NCI-H526 (cell line): ENCODE results near the gene MYRIP.

Experiments
- DNase-seq, 2 experiments: peaks; one replicate each; lab custom pipeline; 2025; lab: John Stamatoyannopoulos, UW

Gene MYRIP

DNA sequence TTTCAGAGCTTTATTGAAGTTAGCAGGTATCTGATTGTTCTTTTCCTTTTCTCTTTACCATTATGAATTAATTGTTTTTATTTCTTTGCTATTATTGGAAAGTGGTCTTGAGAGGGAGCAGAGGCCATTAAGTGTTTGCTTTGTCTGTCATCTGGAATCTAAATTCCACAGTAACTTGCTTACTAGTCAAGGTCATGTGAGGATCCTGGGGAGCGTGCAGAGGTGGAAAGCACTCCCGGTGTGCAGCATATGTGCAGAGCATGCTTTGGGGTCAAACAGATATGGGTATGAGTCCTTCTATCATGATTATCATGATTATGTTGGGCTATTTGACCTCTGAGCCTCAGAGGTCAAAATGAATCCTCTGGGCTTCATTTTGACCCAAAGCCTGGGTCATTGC lies 96.4 kb downstream of the MYRIP start:
- no peak for DNase-seq

DNA sequence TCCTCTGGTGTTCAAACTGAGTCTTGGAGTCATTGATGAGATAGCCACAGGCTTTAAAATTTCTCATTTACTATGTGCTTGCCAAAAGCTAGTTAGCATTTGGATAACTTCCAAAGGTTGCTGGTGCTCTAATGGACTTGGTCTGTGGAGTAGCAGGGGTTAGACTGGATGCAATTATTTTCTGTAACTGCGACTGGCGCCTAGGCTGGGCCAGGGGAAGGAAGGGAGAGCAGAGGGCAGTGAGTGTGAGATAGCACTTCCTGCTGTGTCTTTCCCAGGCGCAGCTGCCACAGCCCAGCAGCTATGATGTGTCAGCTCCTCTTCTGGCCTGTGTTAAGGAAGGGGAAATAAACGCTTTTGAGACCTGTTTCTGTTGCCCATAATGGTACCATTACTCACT lies 98.6 kb downstream of the MYRIP start:
- no peak for DNase-seq

GRCh38 chr3:39910135-39910534 lies 100.7 kb downstream of the MYRIP start:
- DNase-seq = no peak

GRCh38 chr3:39910826-39911464 lies 101.5 kb downstream of the MYRIP start:
- DNase-seq = no peak

DNA sequence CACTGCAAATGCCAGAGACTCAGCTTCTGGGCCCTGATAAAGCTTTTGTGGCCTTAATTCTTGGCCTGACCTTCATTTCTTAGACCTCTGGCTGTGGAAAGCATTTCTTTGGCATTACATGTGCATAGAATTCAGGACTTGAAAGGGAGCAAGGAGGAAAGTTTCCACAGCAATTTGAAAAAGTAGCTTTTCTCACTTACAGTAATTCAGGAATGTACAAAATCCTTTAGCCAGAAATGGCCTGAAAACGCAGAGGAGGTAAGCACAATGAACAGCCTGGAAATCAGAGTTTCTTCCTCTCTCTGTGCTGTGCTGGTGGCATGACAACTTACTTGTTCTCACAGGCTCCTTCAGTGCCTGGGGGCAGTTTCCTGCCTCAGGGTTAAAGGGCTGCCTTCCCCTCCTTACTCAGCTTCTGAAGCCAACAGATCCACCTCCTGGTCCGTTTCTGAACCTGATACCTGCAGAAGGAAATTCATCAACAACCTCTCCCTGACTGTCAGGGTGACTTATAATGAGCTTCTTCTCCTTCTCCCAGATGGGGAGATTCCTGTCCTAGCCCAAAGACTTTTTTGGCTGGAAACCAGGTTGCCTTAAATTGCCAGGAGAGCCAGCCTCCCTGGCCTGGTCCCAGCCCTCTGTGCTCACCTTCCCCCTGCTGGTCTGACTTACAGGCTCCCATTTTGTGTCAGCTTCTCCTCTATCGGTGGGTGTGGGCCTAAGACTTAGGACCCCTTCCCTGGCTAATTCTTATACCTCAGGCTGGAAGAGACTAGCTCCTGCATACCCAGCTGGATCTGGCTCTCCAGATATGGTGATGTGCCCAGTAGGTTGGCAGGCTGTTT lies 102.3 kb downstream of the MYRIP start:
- DNase-seq = no peak

DNA sequence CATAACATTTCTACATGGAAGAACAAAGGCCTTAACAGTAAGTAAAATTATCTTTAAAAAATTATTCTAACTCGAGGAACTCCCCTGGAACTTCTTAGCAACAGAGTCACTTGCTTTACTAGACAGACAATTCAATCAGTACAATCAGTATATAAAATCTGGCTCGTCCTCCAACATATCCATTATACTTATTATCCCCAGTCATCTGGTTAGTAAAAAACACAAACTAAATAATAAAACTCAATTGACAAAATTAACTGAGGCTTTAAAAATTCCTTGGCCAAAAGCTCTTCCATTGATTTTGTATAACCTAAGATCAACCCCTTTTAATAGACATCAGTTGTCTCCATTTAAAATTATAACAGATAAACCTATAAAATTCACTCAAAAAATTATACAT lies 105.6 kb downstream of the MYRIP start:
- no peak for DNase-seq

DNA sequence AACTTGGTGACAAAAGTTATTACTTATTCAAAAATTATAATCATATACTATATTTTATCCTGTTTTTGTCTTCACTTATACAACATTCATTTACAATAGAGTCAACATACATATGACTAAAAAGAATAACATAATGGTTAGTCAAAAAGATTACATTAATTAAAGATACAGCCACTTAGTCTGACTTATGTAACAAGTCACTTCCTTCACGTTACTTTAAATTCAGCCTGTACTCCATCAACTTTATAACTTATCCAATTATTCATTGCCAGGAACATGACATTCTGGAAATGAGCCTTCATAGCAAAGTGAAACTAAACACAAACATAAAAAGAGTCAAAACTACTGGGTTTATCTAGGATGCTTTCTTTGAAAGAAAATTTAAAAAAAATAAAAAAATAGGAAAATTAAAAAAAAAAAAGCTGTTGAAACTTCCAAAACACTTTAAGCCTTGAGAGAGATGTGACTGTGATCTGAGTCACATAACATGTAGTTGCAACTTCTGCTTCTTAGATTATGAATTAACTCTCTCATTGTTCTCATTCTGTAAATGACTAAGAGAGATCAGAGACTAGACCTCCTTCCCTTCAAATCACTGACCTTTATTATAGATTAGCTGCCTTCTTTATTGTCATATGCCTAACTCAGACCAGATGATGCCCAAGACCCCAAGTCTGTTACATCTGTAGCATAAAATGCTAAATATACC lies 107.8 kb downstream of the MYRIP start:
- DNase-seq = no peak

- no peak for DNase-seq
Observed at GRCh38 chr3:39919281-39919680, 109.9 kb downstream of the MYRIP start.

DNA sequence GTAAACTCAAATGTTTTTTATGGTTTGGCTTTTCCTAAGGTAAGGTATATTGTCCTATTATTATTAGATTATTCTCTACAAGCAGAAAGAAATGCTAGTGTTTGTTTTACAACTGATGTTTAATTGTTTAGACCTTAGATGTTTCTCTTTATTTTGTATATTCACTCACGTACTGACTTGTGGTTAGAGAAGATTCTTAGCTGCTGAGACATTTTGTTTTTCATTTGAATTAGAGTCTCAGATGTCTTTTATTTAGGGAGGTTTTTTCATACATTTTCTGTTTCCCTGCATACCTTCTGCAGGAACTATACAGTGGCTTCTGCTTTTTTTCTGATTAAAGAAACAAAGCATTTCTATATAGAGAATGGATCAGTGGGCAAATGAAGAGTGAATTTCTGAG lies 110.9 kb downstream of the MYRIP start:
- DNase-seq = no peak

- DNase-seq = no peak
Observed at GRCh38 chr3:39927479-39927878, 118.1 kb downstream of the MYRIP start.

DNA sequence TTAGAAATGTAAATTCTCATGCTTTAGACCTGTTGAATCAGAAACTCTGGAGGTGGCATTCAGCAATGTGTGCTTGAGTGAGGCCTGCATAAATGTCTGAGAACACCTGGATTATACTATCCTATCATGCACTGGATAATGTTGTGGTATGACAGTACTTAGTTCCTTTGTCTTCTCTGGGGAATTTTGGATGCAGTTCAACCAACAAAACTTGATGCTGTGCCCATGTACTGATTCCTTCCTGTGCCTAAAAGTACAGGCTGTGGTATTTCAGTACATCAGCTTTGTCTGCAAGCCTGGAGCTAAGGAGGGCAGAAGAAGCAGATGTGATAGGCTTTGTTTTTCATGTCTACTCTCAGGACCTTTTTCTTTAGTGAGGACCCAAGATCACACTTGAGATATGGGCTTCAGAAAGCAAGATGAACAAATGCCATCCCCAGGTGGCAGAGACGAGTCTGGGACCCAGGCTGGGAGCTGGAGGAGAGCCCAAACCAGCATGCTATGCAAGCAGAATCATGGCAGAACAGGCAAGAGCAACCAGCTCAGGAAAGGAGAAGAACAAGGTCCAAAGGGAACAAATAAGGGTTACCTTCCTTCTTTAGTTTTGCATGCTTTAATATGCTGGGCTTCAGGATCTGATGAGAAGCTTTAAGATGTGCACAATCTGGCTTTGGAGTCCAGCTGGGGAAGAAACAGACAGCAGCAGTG lies 124.7 kb downstream of the MYRIP start:
- DNase-seq = no peak

- no peak for DNase-seq
Observed at GRCh38 chr3:39934696-39935095, 125.3 kb downstream of the MYRIP start.

DNA sequence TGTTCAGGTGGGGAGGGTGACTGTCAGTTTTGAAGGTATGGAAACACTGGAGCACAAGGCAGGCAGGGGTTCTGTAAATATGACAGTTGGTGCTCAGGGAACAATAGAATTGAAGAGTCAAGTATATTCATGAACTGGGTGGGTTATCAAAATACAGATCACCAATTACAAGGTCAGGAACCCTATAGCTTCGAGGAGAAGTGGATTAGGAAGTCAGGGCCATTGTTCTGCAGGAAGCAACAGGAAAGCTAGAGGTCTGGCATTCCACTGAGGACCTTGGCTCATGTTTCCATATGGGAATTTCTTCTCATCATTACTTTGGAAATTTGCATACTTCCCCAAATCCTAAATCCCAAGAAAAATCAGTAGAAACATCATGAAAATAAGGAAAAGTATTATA lies 125.9 kb downstream of the MYRIP start:
- no peak for DNase-seq

GRCh38 chr3:39936848-39937247 lies 127.4 kb downstream of the MYRIP start:
- no peak for DNase-seq

DNA sequence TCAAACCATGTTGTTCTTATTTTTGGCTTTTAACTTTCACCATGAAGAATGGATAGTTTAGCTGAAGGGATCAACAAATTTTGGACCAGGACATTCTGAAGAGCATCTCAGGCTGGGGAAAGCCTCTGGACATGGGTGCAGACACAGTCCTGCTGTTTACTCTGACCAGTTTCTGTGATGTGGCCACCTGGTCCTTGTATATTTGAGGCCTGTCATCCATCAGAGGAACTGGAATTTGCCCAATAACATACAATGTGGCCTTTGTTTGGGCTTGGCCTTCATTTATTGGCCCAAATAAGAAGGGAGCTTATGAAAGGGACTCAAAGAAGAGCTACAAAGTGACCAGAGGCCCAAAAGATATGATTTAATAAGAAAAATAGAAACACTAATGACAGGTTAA lies 127.9 kb downstream of the MYRIP start:
- DNase-seq = no peak

DNA sequence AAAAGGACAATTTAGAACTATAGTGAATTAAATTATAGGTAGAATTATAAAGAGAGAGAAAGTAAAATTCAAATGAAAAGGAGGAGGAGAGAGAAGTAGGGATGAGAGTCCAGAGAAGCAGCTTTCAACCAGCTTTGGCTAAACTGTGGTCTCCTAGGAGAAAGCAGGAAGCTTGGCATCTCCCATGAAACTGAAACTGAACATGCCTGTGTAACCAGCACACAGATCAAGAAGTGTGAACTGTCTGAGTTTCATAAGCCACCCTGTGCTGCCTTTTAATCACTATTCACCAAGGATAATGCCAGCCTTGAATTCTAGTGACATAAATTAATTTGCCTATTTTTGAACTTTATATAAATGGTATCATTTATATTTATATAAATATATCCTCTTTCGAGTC lies 128.5 kb downstream of the MYRIP start:
- no peak for DNase-seq

- no peak for DNase-seq
Observed at GRCh38 chr3:39941931-39942330, 132.5 kb downstream of the MYRIP start.

DNA sequence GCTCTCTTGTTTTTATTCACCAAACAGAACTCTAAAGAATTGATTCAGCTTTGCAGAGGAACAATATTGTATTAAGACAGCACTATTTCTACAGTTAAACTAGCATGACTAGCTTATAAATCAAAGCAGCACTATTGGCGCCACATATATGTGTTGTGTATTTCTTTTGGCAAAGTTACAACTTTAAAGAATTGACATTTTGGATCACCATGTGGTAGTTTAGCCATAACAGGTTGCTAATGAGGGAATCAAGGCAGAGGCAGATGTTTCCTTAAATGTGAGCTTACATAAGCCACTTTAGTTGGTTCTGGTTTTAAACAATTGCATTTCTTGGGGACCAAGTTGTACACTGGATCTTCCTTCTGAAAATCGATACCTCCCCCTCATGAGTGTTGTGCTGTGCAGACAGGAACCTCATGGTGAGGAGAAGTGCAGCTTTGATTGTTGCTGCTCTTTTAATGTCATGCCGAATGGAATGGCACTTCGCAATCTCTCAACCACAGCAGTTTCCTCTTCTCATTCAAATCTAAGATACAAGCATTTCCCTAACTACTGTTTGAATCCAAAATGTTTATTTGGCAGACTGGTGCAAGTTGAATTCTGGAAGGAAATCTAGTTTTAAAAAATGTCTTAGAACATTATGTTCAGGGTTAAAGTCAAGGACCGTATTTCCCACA lies 151.2 kb downstream of the MYRIP start:
- DNase-seq = no peak

GRCh38 chr3:39961230-39961629 lies 151.8 kb downstream of the MYRIP start:
- DNase-seq = no peak

- DNase-seq = no peak
Observed at GRCh38 chr3:39962581-39962980, 153.2 kb downstream of the MYRIP start.

DNA sequence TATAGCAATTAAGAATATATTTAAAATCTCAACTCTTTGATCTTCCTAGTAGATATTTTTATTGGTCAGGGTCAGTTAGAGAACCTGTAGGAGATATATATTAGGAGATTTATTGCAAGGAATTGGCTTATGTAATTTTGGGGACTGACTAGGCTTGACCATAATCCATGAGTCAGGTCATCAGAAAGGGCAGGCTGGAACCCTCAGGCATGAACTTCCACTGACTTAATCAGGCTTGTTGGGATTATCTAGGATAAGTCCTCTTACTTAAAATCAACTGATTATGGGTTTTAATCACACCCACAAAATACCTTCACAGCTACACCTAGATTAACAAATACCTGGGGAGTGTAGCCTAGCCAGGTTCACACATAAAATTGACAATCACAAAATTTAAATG lies 156.1 kb downstream of the MYRIP start:
- no peak for DNase-seq

DNA sequence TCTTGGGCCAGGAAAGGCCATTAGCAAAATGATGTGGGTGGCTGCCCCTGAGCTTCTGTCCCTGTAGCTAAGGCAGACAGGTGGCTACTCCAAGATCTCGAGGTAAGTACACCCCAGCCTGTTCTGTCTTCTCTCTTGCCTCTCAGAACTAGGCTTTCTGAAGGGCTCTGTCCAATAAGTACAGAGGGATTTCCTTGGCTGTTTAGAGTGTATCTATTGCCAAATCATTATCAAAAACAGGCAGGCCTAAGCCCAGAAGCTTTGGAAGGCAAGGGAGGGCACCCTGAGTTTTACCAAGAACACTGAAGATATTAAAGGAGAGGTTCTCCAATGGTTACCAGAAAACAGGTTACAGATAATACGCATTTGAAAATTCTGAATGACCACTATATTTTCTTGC lies 156.6 kb downstream of the MYRIP start:
- DNase-seq = no peak
